GM21360 (cell line): ENCODE data around the gene TUSC2.
A peak's percentile ranks its signal among the peaks of the same experiment; 100 is the strongest.

ENCODE experiments used
- ATAC-seq: cut with Tn5 transposase; IDR thresholded peaks from one replicate; pipeline ENCODE4 v1.9.1; 2021; ENCODE audit warnings: mild to moderate bottlenecking, moderate library complexity; ENCODE audit not compliant: unreplicated experiment

TUSC2 gene

GRCh38 chr3:50354850-50355249 is 26.8 kb upstream of the TUSC2 start:
- no peak for ATAC-seq

- no peak for ATAC-seq
Measured at GRCh38 chr3:50354186-50354764, 26.3 kb upstream of the TUSC2 start.

- no peak for ATAC-seq
Measured at GRCh38 chr3:50353245-50354004, 25.4 kb upstream of the TUSC2 start.

- ATAC-seq = no peak
Measured at GRCh38 chr3:50352781-50353180, 24.8 kb upstream of the TUSC2 start.

- ATAC-seq = peak; percentile 6
Measured at GRCh38 chr3:50351323-50351697, 23.3 kb upstream of the TUSC2 start.

GRCh38 chr3:50350527-50351322 is 22.7 kb upstream of the TUSC2 start, which contains the start of the genes CYB561D2 and NPRL2:
TSS of gene CYB561D2 (plus strand) at chr3:50350862. CDS start at chr3:50351434, 572 bp downstream.
TSS of gene NPRL2 (minus strand) at chr3:50350775. CDS start at chr3:50350652, 123 bp downstream.
- peak; percentile 81 for ATAC-seq

GRCh38 chr3:50350213-50350526 is 22.1 kb upstream of the TUSC2 start:
- no peak for ATAC-seq

- ATAC-seq = no peak
Measured at GRCh38 chr3:50347187-50347813, 19.3 kb upstream of the TUSC2 start.

- no peak for ATAC-seq
Measured at GRCh38 chr3:50345586-50346234, 17.7 kb upstream of the TUSC2 start, which contains the start of gene ZMYND10. TSS of gene ZMYND10 (minus strand) at chr3:50345732. CDS start at chr3:50345579, 153 bp downstream.

- no peak for ATAC-seq
Measured at GRCh38 chr3:50345008-50345407, 17.0 kb upstream of the TUSC2 start.

GRCh38 chr3:50342813-50343633 is 15.0 kb upstream of the TUSC2 start:
- ATAC-seq = no peak

GRCh38 chr3:50341996-50342650 is 14.1 kb upstream of the TUSC2 start:
- no peak for ATAC-seq

- no peak for ATAC-seq
Measured at GRCh38 chr3:50341537-50341936, 13.5 kb upstream of the TUSC2 start.

GRCh38 chr3:50340448-50341329 is 12.7 kb upstream of the TUSC2 start, which contains the start of gene RASSF1:
TSS of gene RASSF1 (minus strand) at chr3:50340836. CDS start at chr3:50340805, 31 bp downstream.
- no peak for ATAC-seq

GRCh38 chr3:50340147-50340447 is 12.1 kb upstream of the TUSC2 start:
- no peak for ATAC-seq

GRCh38 chr3:50339485-50340146 is 11.6 kb upstream of the TUSC2 start:
- ATAC-seq = no peak

- ATAC-seq = no peak
Measured at GRCh38 chr3:50338965-50339364, 10.9 kb upstream of the TUSC2 start.
